ENCODE measurements around the gene AHI1.

The AHI1 gene

GRCh38 chr6:135243871-135244796 is 253.4 kb downstream of the AHI1 start:
- no peaks in the 10 kb centered on the region for H3K9me3 ChIP-seq (ENCODE audit: severe bottlenecking)
- ATAC-seq (ENCODE audit: low read depth), result peak; percentile 76

GRCh38 chr6:135240711-135241110 is 256.8 kb downstream of the AHI1 start:
- Histone ChIP-seq H3K36me3 (ENCODE audit: low read depth) (no peaks in the 10 kb centered on the region), H3K4me1 (ENCODE audit: insufficient read depth, poor library complexity, severe bottlenecking) (no peaks in the 10 kb centered on the region), H3K9me3 (ENCODE audit: severe bottlenecking) (no peaks in the 10 kb centered on the region), H3K27me3 (ENCODE audit: insufficient read depth, poor library complexity, severe bottlenecking) (no peaks in the 10 kb centered on the region), H3K27ac (ENCODE audit: poor library complexity, severe bottlenecking) (no peak overlapping the region), H3K4me3 (ENCODE audit: severe bottlenecking) (no peak overlapping the region)
- ATAC-seq (ENCODE audit: low read depth), result no peak
- DNase-seq (ENCODE audit: low spot score), result no peak
- no peak for TF ChIP-seq CTCF (IDR thresholded peaks at IDR 0.05; ENCODE audit: poor library complexity, severe bottlenecking)

More at GRCh38 chr6:135243871-135244796, 253.4 kb downstream of the AHI1 start:
- Histone ChIP-seq H3K36me3 (ENCODE audit: low read depth) (no peaks in the 10 kb centered on the region), H3K4me1 (ENCODE audit: insufficient read depth, poor library complexity, severe bottlenecking) (no peaks in the 10 kb centered on the region), H3K27ac (ENCODE audit: poor library complexity, severe bottlenecking) (no peak overlapping the region), H3K4me3 (ENCODE audit: severe bottlenecking) (no peak overlapping the region), H3K27me3 (ENCODE audit: insufficient read depth, poor library complexity, severe bottlenecking) (no peaks in the 10 kb centered on the region)
- DNase-seq (ENCODE audit: low spot score), result no peak
- TF ChIP-seq CTCF (IDR thresholded peaks at IDR 0.05; ENCODE audit: poor library complexity, severe bottlenecking), result no peak

GRCh38 chr6:135236732-135237131 is 260.8 kb downstream of the AHI1 start:
- Histone ChIP-seq H3K27ac (ENCODE audit: poor library complexity, severe bottlenecking) (no peak overlapping the region), H3K4me1 (ENCODE audit: insufficient read depth, poor library complexity, severe bottlenecking) (no peaks in the 10 kb centered on the region), H3K27me3 (ENCODE audit: insufficient read depth, poor library complexity, severe bottlenecking) (no peaks in the 10 kb centered on the region), H3K9me3 (ENCODE audit: severe bottlenecking) (no peaks in the 10 kb centered on the region), H3K36me3 (ENCODE audit: low read depth) (no peaks in the 10 kb centered on the region), H3K4me3 (ENCODE audit: severe bottlenecking) (no peak overlapping the region)
- ATAC-seq (ENCODE audit: low read depth), result no peak
- no peak for DNase-seq (ENCODE audit: low spot score)
- TF ChIP-seq CTCF (IDR thresholded peaks at IDR 0.05; ENCODE audit: poor library complexity, severe bottlenecking), result no peak

GRCh38 chr6:135236319-135236718 is 261.2 kb downstream of the AHI1 start:
- no peak for DNase-seq (ENCODE audit: low spot score)
- H3K4me1 ChIP-seq (ENCODE audit: insufficient read depth, poor library complexity, severe bottlenecking), result no peaks in the 10 kb centered on the region
- H3K36me3 ChIP-seq (ENCODE audit: low read depth), result no peaks in the 10 kb centered on the region
- no peak for ATAC-seq (ENCODE audit: low read depth)
- H3K4me3 ChIP-seq (ENCODE audit: severe bottlenecking), result no peak overlapping the region
- no peak overlapping the region for H3K27ac ChIP-seq (ENCODE audit: poor library complexity, severe bottlenecking)
- TF ChIP-seq CTCF (IDR thresholded peaks at IDR 0.05; ENCODE audit: poor library complexity, severe bottlenecking), result no peak
- no peaks in the 10 kb centered on the region for H3K9me3 ChIP-seq (ENCODE audit: severe bottlenecking)
- H3K27me3 ChIP-seq (ENCODE audit: insufficient read depth, poor library complexity, severe bottlenecking), result no peaks in the 10 kb centered on the region

- H3K27ac ChIP-seq (ENCODE audit: poor library complexity, severe bottlenecking), result no peak overlapping the region
- no peaks in the 10 kb centered on the region for H3K9me3 ChIP-seq (ENCODE audit: severe bottlenecking)
- DNase-seq (ENCODE audit: low spot score), result no peak
- no peaks in the 10 kb centered on the region for H3K36me3 ChIP-seq (ENCODE audit: low read depth)
- H3K27me3 ChIP-seq (ENCODE audit: insufficient read depth, poor library complexity, severe bottlenecking), result no peaks in the 10 kb centered on the region
- H3K4me3 ChIP-seq (ENCODE audit: severe bottlenecking), result no peak overlapping the region
- no peak for TF ChIP-seq CTCF (IDR thresholded peaks at IDR 0.05; ENCODE audit: poor library complexity, severe bottlenecking)
- no peak for ATAC-seq (ENCODE audit: low read depth)
- no peaks in the 10 kb centered on the region for H3K4me1 ChIP-seq (ENCODE audit: insufficient read depth, poor library complexity, severe bottlenecking)
Observed at GRCh38 chr6:135235716-135236115, 261.8 kb downstream of the AHI1 start.
